Measurements from ENCODE around the gene BTG4. TPM values are rescaled to one million over a fixed set of nuclear protein-coding genes. Genes with fewer than 3 reads are reported as not detected.

Gene BTG4
- total and polyA plus RNA-seq, 2 of the 8 experiments (the other 6 are each of a cell fraction or from before 2014, with no cell fraction given), result 0.06 TPM; not detected in 1

DNA sequence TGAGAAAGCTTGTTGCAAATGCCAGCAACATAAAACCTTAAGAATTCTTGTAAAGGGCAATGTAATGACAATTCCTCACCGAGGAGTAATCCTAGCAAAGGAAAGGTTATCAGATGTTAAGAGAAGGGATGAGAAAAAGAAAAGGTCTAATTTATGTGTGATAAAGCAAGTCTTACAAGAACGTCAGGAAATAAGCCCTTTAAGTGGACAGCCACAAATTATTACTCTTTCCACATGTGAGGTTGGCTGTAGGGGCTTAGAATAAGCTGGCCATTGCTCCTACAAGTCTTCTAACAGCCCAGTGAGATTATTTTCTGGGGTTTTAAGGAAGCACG lies 37.6 kb upstream of the BTG4 start:
- Histone ChIP-seq H3K4me1 (replicated peaks in 1 of 4; ENCODE audit: control insufficient read depth in 3 of 4, insufficient read depth in 4 of 4, low read length in 3 of 4) (peaks cover 0 to 17% (median 3%) of the 10 kb centered on the region in 4 experiments; a peak in 4 of 7 replicates), H2BK15ac (ENCODE audit: low read length) (no peak overlapping the region), H3K79me2 (ENCODE audit: control insufficient read depth in 1 of 2, insufficient read depth in 2 of 2, low read length in 2 of 2) (no peaks in the 10 kb centered on the region), H2BK12ac (ENCODE audit: low read depth, low read length) (no peak overlapping the region), H3K9ac (replicated peaks in 1 of 4; ENCODE audit: extremely low read depth in 1 of 4, low read depth in 3 of 4, low read length in 3 of 4) (no peak overlapping the region), H3K23ac (ENCODE audit: insufficient read length) (no peak overlapping the region), H3K36me3 (ENCODE audit: control insufficient read depth in 2 of 4, insufficient read depth in 4 of 4, low read length in 3 of 4) (no peaks in the 10 kb centered on the region; a peak in 1 of 8 replicates), H3K79me1 (ENCODE audit: low read depth, low read length) (no peaks in the 10 kb centered on the region), H2AFZ (ENCODE audit: low read length) (no peak overlapping the region), H3K9me3 (ENCODE audit: insufficient read depth in 2 of 2, low read depth in 1 of 2, low read length in 1 of 2) (no peaks in the 10 kb centered on the region), H3K27ac (ENCODE audit: low read depth, low read length) (no peak overlapping the region), H3K27me3 (replicated peaks in 1 of 4; ENCODE audit: control insufficient read depth in 3 of 4, extremely low read depth in 1 of 4, insufficient read depth in 3 of 4, low read length in 3 of 4) (no peaks in the 10 kb centered on the region), H4K91ac (replicated peaks; ENCODE audit: insufficient read length, low read length) (no peak overlapping the region), H3K14ac (ENCODE audit: insufficient read length) (no peak overlapping the region), H3K18ac (ENCODE audit: extremely low read depth, low read length) (no peak overlapping the region), H3K4ac (replicated peaks; ENCODE audit: insufficient read length, low read depth, low read length) (no peak overlapping the region), H2BK20ac (ENCODE audit: low read length) (no peak overlapping the region), H3K4me2 (ENCODE audit: insufficient read depth in 1 of 2, low read depth in 2 of 2, low read length in 2 of 2) (no peak overlapping the region), H4K5ac (ENCODE audit: insufficient read length, low read depth, low read length) (no peak overlapping the region), H2AK5ac (ENCODE audit: low read depth, low read length) (no peak overlapping the region), H3K23me2 (ENCODE audit: low read depth, low read length) (no peaks in the 10 kb centered on the region; the same call in 1 of the 2 replicates), H2BK120ac (replicated peaks; ENCODE audit: low read depth, low read length) (no peak overlapping the region), H3K56ac (replicated peaks; ENCODE audit: insufficient read length, low read depth, low read length) (no peak overlapping the region), H3K4me3 (ENCODE audit: extremely low read depth in 1 of 4, insufficient read depth in 2 of 4, low read depth in 3 of 4, low read length in 4 of 4) (no peak overlapping the region), H4K8ac (ENCODE audit: extremely low read depth, insufficient read depth, low read length) (no peak overlapping the region), H2BK5ac (ENCODE audit: low read depth, low read length) (no peak overlapping the region), H4K20me1 (replicated peaks in 1 of 2; ENCODE audit: control insufficient read depth in 1 of 2, insufficient read depth in 2 of 2, low read length in 2 of 2) (no peaks in the 10 kb centered on the region)
- DNase-seq (ENCODE audit: low read depth in 1 of 2, low spot score in 2 of 2), result no peak
- FAIRE-seq, result no peak
- CTCF ChIA-PET (ENCODE audit: partially characterized antibody), result interaction anchor here (0.8 to 6.1 kb wide), 6 partner anchors 8 to 17 kb away, joined by 3 to 30 read pairs (median 3); no protein-coding TSS in a partner anchor
- WGBS, 2 experiments (ENCODE audit: extremely low coverage in 1 of 2, insufficient coverage in 1 of 2, insufficient read length in 1 of 2, insufficient replicate concordance in 2 of 2, low coverage in 1 of 2, low lambda C conversion rate in 2 of 2, missing lambda C conversion rate in 1 of 2), result 73% methylated on average over 3 of the region's 3 CpGs; no CpG with 5 or more reads in 1 of the 2 experiments
- POLR2A ChIA-PET (ENCODE audit: partially characterized antibody), result interaction anchor here (0.7 kb wide), 1 partner anchor 33 kb away, joined by 3 read pairs; no protein-coding TSS in a partner anchor
- no peak for TF ChIP-seq RNF2 (IDR thresholded peaks at IDR 0.05; ENCODE audit: borderline replicate concordance, low read depth, low read length, missing control alignments, poor library complexity, severe bottlenecking)
- TF ChIP-seq, protein P1, sequence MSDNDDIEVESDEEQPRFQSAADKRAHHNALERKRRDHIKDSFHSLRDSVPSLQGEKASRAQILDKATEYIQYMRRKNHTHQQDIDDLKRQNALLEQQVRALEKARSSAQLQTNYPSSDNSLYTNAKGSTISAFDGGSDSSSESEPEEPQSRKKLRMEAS (IDR thresholded peaks at IDR 0.05), result no peak
- TF ChIP-seq RXRA (IDR thresholded peaks at IDR 0.05; ENCODE audit: insufficient read depth, low read depth, low read length), result no peak
- TF ChIP-seq CTBP2 (IDR thresholded peaks at IDR 0.05; ENCODE audit: borderline replicate concordance, insufficient read depth, insufficient read length, low read length), result no peak
- no peak for TF ChIP-seq CREB1 (IDR thresholded peaks at IDR 0.05)
- TF ChIP-seq SAP30 (IDR thresholded peaks at IDR 0.05; ENCODE audit: insufficient read depth, insufficient replicate concordance, low read length), result no peak
- TF ChIP-seq SP2 (IDR thresholded peaks at IDR 0.05; ENCODE audit: low read length), result no peak
- TF ChIP-seq JUN (IDR thresholded peaks at IDR 0.05; ENCODE audit: low read depth, low read length), result no peak
- TF ChIP-seq, protein P2, sequence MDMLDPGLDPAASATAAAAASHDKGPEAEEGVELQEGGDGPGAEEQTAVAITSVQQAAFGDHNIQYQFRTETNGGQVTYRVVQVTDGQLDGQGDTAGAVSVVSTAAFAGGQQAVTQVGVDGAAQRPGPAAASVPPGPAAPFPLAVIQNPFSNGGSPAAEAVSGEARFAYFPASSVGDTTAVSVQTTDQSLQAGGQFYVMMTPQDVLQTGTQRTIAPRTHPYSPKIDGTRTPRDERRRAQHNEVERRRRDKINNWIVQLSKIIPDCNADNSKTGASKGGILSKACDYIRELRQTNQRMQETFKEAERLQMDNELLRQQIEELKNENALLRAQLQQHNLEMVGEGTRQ (IDR thresholded peaks at IDR 0.05; ENCODE audit: low read length), result no peak
- TF ChIP-seq TCF12 (IDR thresholded peaks at IDR 0.05; ENCODE audit: low read depth, low read length), result no peak
- TF ChIP-seq YY1 (IDR thresholded peaks at IDR 0.05; ENCODE audit: low read depth, low read length), result no peak
- no peak for TF ChIP-seq SP1 (IDR thresholded peaks at IDR 0.05; ENCODE audit: low read depth, low read length)
- no peak for TF ChIP-seq HDAC6 (IDR thresholded peaks at IDR 0.05; ENCODE audit: low read depth, low read length)

All from H1 (cell line).